Ecto neural progenitor cell (in vitro differentiated cells): ENCODE results near the gene LAMTOR1.

Source experiments
- DNase-seq: peaks from one replicate; pipeline ENCODE4 v3.0.0-alpha.2; 2018; ENCODE audit warnings: low spot score

LAMTOR1 gene

DNA sequence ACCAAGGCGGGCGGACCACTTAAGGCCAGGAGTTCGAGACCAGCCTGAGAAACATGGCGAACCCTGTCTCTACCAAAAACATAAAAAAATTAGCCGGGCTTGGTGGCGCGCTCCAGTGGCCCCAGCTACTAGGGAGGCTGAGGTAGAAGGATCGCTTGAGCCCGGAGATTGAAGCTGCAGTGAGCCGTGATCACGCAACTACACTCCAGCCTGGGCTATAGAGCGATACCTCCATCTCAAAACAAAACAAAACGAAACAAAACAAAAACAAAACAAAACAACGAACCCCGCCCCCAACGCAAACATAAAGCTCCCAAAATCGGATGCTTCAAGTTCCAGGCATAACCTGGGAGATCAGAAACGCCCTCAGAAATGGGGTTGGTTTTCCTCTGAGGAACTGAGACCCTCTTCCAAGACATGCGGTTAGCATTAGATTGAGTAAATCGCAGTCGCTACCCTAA, 21.9 kb downstream of the LAMTOR1 start:
- DNase-seq, result no peak

DNA sequence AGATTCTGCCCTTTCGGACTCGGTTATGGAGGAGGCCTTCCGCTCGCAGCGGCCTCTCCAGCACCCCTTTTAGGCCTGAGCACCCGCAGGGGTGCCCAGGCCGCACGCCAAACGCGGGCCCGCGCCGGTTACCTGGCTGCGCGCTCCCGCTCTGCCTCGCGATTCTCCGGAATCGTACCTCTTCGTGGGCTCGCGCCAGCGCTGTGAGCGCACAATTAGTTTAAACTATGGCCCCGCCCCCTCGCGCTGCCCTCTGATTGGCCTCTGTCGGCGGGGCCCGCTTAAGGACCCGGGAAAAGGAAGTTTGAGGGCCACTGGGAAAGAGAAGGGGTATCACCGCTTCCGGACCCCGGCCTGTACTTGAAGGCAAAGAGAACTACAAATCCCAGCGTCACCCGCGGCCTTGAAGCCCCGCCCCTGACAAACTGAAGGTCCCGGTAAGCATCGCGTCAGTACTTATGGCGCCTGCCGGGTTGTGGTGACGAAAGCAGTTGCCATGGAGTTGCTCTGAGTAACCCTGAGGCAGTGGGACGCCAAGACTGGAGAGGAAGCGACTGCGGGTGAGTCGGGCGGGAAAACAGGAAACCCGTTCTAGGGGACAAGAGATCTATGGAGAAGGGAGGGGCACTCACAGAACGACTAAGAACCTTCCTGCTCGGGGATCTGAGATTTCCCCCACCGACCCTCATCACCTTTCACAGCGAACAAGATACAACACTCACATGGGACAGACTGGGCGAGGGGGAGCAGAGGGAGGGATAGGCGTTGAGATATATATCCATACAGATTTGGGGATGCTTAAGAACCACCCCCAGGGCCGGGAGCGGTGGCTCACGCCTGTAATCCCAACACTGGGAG, 22.5 kb downstream of the LAMTOR1 start, which contains the start of the genes LRRC51 and NUMA1:
Gene LRRC51 (plus strand): TSS at position 525 of the 858 bp plus-strand sequence. CDS start 8,234 bp downstream, outside the sequence.
Gene NUMA1 (minus strand): TSS at position 217 of the 858 bp plus-strand sequence. CDS start 44,599 bp downstream, outside the sequence.
- peak; percentile 99 for DNase-seq

DNA sequence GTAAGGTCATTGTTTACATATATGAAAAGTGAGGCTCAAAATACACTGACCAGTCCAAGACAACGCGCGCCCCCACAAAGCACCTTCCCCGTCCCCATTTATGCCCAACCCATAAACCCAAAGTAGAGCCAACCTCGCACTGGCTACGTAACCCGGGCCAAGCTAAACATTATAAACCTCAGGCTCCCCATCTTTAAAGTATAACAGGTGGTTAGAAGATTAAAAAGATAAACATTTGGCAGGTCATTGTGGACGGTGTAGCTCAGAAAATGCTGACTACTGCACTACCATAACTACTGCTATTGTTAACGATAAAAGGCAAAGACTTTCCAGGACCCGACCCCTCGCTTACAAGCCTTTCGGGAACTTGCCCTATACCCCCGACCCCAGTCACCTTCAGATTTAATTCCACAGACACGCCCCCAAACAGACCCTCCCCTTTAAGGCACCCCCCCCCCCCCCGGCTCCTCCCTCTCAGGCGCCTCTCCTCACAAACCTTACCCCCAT, 23.2 kb downstream of the LAMTOR1 start:
- DNase-seq, result no peak

DNA sequence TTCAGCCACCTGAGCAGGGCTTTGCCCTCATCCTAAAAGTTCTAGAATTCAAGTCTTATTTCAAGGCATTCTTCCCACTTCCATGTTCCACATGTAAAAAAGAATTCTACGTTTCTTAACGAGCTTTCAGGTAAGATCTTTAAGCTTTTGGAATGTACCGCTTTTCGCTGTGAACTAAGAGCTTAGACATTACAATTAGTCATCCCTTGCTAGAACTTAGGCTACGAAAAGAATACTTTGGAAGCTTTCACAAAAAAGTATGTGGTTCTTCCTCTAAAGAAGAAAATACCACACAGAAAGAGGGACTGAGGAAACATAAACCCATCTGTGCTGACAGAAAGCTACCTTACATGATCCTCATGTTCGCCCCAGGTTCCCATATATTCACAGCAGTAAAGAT, 24.6 kb downstream of the LAMTOR1 start:
- no peak for DNase-seq

DNA sequence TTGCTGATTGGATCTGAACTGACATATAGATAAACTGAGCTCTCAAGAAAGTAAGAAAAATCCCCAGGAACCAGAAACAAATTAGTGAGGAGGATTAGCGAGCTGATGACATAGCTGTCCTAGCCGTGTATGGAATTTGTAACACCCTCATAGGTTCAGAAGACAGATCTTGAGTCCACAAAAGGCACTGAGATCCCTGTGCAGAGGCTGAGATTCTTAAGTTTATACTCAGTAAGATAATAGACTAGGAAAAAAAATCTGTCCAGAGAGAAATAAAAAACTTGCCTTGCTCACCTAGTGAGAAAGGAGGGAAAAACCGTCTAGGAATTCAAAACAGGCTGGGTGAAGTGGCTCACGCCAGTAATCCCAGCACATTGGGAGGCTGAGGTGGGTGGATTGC, 27.3 kb downstream of the LAMTOR1 start:
- no peak for DNase-seq

DNA sequence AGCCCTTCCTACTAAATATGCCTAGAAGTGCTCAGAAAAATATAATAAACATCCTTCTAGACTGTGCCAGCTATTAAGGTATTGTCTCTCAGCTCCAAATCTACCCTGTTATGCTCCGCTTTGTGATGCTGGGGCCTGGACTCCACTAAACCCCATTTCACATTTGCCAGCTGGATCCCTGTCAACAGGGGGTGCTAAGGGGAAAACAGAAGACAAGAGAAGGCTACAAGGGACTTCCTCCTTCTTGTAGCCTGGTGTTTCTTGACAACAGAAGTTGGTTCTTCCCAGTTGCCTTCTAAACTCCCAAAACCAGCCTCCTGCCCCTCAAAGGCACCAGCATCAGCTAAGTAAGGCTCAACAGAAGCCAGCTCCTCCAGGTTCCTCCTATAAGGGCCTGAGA, 28.0 kb downstream of the LAMTOR1 start:
- DNase-seq, result no peak

DNA sequence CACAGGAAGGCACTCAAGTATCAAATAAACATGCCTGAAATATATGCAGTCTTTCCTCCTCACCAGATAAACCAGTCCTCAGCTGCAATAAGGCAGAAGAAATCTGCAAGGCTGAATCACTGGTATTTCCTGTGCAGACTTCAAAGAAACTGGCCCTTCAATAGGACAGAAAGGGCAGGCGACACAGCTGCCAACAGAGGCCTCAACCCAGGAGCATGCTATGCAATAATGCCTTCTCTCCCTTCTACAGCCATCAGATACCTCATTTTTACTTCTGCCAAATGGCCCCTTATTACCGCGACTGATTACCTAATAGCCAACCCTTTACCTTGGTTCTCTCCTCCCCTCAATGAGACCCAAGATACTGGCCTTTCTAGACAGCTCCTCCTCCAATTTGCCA, 30.7 kb downstream of the LAMTOR1 start:
- no peak for DNase-seq

DNA sequence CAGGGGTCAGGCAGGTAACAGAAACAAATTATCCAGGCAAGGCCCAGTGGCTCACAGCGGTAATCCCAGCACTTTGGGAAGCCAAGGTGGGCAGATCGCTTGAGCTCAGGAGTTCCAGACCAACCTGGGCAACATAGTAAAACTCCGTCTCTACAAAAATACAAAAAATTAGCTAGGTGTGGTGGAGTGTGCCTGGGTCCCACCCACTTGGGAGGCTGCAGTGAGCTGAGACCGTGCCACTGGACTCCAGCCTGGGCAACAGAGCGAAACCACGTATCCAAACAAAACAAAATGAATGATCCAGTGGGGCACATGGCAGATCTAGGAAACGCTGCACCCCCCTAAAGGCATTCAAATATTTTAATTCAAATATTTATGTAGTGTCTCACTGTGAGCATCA, 32.6 kb downstream of the LAMTOR1 start:
- no peak for DNase-seq

DNA sequence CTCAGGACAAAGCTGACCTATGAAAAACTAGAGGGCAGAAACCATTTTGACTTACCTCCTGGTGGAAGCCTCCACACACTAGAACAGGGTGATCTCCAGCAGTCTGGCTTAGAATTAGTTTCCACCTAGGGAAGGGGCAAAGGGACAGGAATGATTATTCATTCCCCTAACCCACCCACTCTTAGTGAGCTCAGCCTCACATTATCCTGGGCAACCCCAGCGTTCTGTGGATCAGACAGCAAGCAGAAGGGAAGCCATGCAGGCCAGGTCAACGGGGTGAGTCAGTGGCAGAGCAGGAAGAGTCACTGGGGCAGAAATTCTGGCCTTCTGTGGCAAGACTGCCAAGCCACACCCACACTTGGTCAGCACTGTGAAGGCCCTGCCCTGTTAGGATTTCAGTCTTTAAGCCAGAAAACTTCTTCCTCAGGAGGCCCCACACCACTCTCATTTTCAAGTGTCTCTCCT, 33.3 kb downstream of the LAMTOR1 start:
- peak; percentile 52 for DNase-seq

DNA sequence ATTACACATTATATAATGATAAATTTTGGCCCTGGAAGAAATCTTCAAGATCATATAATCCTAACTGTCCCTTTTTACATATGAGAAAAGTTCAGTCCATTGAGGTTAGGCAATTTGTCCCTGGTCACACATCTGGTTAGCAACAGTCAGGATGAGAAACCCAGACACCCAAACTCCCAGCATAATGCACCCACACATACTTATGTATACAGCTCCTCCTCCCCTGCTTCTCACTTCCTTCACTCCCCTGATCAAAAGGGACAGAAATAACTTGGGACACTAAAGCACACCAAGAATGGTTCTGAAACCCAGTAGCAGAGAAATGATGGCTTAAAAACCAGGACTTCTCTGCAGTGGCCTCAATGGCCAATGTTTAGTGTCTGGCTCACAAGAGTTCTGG, 33.9 kb downstream of the LAMTOR1 start:
- no peak for DNase-seq

DNA sequence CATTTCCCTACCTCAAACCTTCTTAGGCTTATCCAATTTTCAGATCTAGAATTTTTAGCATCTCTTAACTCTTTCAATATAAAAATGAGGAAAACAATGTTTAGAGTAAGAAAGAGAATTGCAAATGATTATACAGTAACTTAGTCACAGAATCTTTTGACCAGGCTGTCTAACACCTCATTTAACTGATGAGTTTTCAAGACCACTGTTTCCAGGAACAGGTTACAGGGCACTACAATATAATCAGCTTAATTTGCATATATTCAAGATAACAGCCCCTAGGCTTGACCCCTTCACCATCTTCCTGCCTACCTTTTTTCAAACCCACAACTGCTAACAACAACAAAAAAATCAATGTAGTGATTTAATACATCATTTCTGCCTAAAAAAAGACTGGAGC, 35.4 kb downstream of the LAMTOR1 start:
- DNase-seq, result no peak

DNA sequence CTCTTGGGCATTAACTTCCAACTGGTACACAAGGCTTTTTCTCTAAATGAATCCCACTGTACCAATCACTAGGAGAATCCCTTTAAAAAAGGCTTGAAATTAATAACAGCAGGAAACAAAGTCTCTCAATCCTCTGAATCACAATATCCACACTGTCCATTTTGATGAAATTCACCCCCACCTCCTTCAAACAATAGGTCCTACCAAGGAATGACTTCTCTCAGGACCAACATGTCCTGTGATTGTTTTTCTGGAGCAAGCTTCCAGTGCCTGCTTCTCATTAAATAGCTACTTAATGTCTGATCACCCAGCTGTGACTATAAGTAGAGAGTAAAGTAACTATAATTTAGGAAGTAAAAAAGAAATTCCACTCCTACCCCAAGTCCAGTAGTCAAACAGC, 35.8 kb downstream of the LAMTOR1 start:
- no peak for DNase-seq

DNA sequence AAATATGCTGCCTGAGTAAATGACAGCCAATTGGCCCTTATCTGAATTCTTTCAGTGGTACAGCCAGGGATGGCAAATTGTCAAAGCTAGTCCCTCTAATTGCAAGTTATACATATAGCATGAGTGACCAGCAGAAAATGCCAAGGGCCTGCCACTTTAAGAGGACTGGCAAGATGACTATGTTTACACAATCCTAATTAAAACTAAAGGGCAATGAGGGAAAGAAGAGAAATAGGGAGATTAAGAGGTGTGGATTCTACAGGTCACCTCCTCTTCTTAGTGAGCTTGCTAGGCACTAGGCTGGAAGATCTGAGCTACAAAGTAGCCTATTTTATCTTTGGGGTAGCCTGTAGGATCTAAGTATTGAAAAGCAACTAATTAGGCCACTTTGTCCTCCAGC, 36.2 kb downstream of the LAMTOR1 start:
- DNase-seq, result no peak

DNA sequence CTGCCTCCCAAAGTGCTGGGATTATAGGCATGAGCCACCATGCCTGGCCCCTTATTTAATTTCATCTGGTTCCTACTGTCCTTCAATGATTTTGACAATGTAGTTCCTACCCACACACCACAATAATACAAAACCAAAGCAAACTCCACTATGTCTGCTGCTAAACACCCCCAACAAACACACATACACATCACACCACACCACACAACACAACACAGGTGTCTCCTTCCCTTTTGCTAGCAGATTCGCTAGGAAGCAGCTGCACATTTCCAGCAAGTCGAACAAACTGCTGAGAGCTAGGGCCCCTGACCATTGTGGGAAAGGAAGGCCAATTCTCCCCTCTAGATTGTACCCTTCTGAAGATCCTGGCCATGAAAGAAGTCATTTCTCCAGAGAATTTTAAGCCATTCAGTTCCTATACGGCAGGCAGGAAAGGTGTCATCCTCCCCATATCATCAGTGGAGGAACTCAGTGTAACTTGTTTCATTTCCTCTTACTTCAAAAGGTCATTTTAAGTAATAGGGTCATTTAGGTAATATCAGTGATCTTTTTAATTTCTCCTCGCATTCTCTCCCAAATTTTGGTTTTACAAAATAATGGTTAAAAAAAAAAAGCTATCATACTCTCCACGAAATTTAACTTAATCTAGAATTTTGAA, 41.2 kb downstream of the LAMTOR1 start:
- DNase-seq, result no peak

DNA sequence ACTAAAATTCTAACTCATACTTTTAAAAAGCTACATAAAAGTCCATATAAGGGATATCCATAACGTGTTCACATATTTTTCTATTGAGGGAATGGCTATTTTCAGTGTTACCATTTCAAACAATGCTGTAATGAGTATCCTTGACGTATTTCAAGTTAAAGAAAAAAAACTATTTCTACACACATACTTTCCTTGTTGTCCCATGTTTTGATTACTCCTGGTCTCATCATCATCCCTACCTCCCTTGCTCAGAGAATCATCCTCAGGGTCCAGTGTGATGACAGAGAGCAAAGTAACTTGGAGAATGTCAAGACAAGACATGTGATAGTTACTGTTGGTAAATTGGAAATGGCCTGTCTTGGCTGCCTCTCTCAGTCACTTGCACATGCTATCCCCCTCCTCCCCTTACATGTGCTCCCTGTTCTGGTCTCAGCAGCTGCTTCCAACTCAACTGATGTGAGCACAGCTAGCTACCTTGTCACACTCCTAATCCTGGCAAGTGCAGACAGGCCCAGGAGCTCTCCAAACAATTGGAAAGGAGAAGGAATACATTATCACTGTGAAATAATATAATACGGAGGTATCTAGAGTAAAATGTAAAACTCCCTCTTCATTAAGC, 44.6 kb downstream of the LAMTOR1 start:
- no peak for DNase-seq

DNA sequence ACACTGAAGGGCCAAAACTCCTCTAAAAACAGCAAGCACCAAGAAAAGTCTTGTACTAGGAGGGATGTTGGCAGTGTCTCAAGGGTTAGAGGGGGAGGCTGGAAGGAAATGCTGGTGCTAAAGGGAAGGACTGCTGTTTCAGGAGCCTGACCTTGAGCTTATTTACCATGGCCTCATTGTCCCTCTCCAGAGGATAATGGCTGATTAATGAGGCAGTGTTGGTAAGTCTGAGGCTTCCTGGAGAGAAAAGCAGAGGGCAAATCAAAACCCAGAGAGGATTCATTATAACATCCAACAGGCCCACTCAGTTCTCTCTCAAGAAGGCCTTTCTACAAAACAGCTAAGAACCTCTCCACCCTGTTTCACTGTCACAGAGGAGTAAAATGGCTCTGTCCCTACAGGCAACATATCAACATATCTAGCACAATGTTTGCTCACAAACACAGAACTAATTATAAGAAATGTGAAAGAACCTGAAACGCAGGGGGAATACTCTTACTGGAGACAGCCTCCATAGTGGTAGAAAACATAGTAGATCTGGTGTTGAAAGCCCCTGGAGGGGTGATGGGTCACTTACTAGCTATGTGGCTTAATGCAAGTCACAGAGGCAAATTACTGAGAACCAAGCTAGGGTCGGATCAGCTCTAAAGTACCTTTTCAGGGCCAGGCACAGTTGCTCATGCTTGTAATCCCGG, 54.2 kb downstream of the LAMTOR1 start:
- no peak for DNase-seq
